Endodermal cell (in vitro differentiated cells): ENCODE results near the gene POGZ. TPM values are rescaled to one million over a fixed set of nuclear protein-coding genes. Genes with fewer than 3 reads are reported as not detected.
A peak's percentile ranks its signal among the peaks of the same experiment; 100 is the strongest.

Source experiments
- DNase-seq: peaks from one replicate; pipeline ENCODE4 v3.0.0-alpha.2; 2017
- H3K27ac ChIP-seq: 2 replicates; pipeline ENCODE4 v1.5.1; 2013; ENCODE audit warnings: mild to moderate bottlenecking, low read depth, low read length, moderate library complexity
- H3K27me3 ChIP-seq: 2 replicates; pipeline ENCODE4 v1.6.1; 2013; ENCODE audit warnings: mild to moderate bottlenecking, low read length, moderate library complexity; ENCODE audit not compliant: insufficient read depth, control insufficient read depth, poor library complexity, severe bottlenecking
- H3K36me3 ChIP-seq: 2 replicates; pipeline ENCODE4 v1.7.0; 2013; ENCODE audit warnings: mild to moderate bottlenecking, low read length, moderate library complexity; ENCODE audit not compliant: control insufficient read depth, insufficient read depth
- H3K4me1 ChIP-seq: one replicate; pipeline ENCODE4 v1.7.0; 2013; ENCODE audit warnings: low read length; ENCODE audit not compliant: control insufficient read depth, insufficient read depth
- H3K4me3 ChIP-seq: 2 replicates; pipeline ENCODE4 v1.5.1; 2013; ENCODE audit warnings: mild to moderate bottlenecking, low read length, moderate library complexity
- H3K9ac ChIP-seq: 2 replicates; pipeline ENCODE4 v1.6.1; 2013; ENCODE audit warnings: mild to moderate bottlenecking, low read length, moderate library complexity; ENCODE audit not compliant: poor library complexity, severe bottlenecking; ENCODE audit errors: extremely low read depth
- H3K9me3 ChIP-seq: 2 replicates; pipeline ENCODE4 v1.6.1; 2013; ENCODE audit warnings: mild to moderate bottlenecking, low read length, moderate library complexity; ENCODE audit not compliant: control insufficient read depth
- H3K27ac Mint-ChIP-seq: 2 replicates; pipeline ENCODE4 v1.8.0; 2020; ENCODE audit warnings: mixed read lengths
- H3K27me3 Mint-ChIP-seq: 2 replicates; pipeline ENCODE4 v1.8.0; 2021; ENCODE audit warnings: mild to moderate bottlenecking, mixed read lengths; ENCODE audit not compliant: insufficient read depth
- H3K36me3 Mint-ChIP-seq: 2 replicates; pipeline ENCODE4 v1.8.0; 2020; ENCODE audit warnings: low read depth, mixed read lengths
- H3K4me1 Mint-ChIP-seq: 2 replicates; pipeline ENCODE4 v1.8.0; 2020; ENCODE audit warnings: mixed read lengths
- H3K4me3 Mint-ChIP-seq: 2 replicates; pipeline ENCODE4 v1.8.0; 2020; ENCODE audit warnings: mild to moderate bottlenecking, moderate library complexity, mixed read lengths
- H3K9me3 Mint-ChIP-seq: 2 replicates; pipeline ENCODE4 v1.8.0; 2020; ENCODE audit warnings: mild to moderate bottlenecking, mixed read lengths
- CTCF ChIP-seq: fragments of 200-600 bp; sonication (generic); conservative IDR thresholded peaks from 2 replicates; pipeline ENCODE4 v1.5.0; 2021; ENCODE audit warnings: antibody characterized with exemption, mild to moderate bottlenecking
- WGBS, 2 experiments: methylation state at CpG; one replicate each; pipeline versions ENCODE4 v1.1.5 to v1.1.7; 2013; ENCODE audit warnings: missing lambda C conversion rate in 2 of 2, mixed read lengths in 1 of 2; ENCODE audit not compliant: insufficient coverage in 1 of 2, insufficient read length in 1 of 2; 5-methylcytosine and 5-hydroxymethylcytosine counted together
- total RNA-seq, 2 donors: library from RNA; stranded (reverse); fragmentation: NEBNext Ultra II Directional in 1 of 2; extraction: Animal tissue kit (Norgen Biotek cat#: 25700) in 1 of 2; gene quantifications; 2 replicates in 1 of 2; 3 replicates in 1 of 2; pipeline ENCODE4 v1.2.1, GENCODE V29; 2021

The POGZ gene
- total RNA-seq, 2 donors from 2014 or later = 138 to 165 TPM

GRCh38 chr1:151492120-151492519, 32.8 kb upstream of the POGZ start:
- Mint-ChIP-seq H3K4me1 (peaks cover 31% of the 10 kb centered on the region), H3K27ac (peak overlapping the region; percentile 96), H3K9me3 (no peaks in the 10 kb centered on the region), H3K4me3 (peak overlapping the region; percentile 8), H3K36me3 (no peaks in the 10 kb centered on the region), H3K27me3 (no peaks in the 10 kb centered on the region)
- no peaks in the 10 kb centered on the region for H3K27me3 ChIP-seq
- no peak for TF ChIP-seq CTCF
- H3K9me3 ChIP-seq = no peaks in the 10 kb centered on the region
- H3K36me3 ChIP-seq = no peaks in the 10 kb centered on the region
- H3K4me3 ChIP-seq = peak overlapping the region; percentile 12
- H3K27ac ChIP-seq = peak overlapping the region; percentile 72
- WGBS, 2 experiments = 52% methylated on average over 1 of the region's 1 CpG; no CpG with 5 or more reads in 1 of the 2 experiments
- DNase-seq = peak; percentile 59
- peak overlapping the region; percentile 71 for H3K9ac ChIP-seq
- peaks cover 14% of the 10 kb centered on the region for H3K4me1 ChIP-seq

GRCh38 chr1:151491641-151492040, 32.3 kb upstream of the POGZ start:
- DNase-seq = peak; percentile 63
- Mint-ChIP-seq H3K36me3 (no peaks in the 10 kb centered on the region), H3K4me1 (peaks cover 31% of the 10 kb centered on the region), H3K27me3 (no peaks in the 10 kb centered on the region), H3K27ac (peak overlapping the region; percentile 96), H3K9me3 (no peaks in the 10 kb centered on the region), H3K4me3 (peak overlapping the region; percentile 8)
- Histone ChIP-seq H3K27me3 (no peaks in the 10 kb centered on the region), H3K4me1 (peaks cover 14% of the 10 kb centered on the region), H3K4me3 (no peak overlapping the region), H3K27ac (peak overlapping the region; percentile 72), H3K36me3 (no peaks in the 10 kb centered on the region), H3K9ac (peak overlapping the region; percentile 71), H3K9me3 (no peaks in the 10 kb centered on the region)
- WGBS, 2 experiments = 81 to 82% methylated on average over 3 to 5 of the region's 5 CpGs
- no peak for TF ChIP-seq CTCF

DNA sequence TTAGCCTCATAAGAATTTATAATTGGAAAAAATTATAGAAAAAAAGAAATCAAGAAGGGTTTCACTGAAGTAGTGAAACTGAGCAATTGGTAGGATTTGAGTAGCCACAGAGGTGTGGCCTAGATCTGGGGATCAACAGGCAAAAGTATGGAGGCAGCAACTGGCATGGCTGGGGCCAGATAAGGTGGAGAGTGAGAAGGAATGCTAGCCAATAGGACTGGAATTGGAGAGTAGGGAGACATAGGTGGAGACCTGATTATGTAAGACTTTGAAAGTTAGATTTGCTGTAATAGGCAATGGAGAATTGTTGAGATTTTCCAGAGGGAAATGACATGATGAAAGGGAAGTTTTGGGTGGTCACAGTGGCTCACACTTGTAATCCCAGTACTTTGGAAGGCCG, 27.3 kb upstream of the POGZ start:
- Mint-ChIP-seq H3K36me3 (peaks cover 1% of the 10 kb centered on the region), H3K27ac (no peak overlapping the region), H3K4me1 (peaks cover 5% of the 10 kb centered on the region), H3K4me3 (no peak overlapping the region), H3K27me3 (no peaks in the 10 kb centered on the region), H3K9me3 (peaks cover 12% of the 10 kb centered on the region)
- 92% methylated on average over 1 of the region's 1 CpG; no CpG with 5 or more reads in 1 of the 2 experiments for WGBS, 2 experiments
- Histone ChIP-seq H3K27ac (no peak overlapping the region), H3K9ac (no peak overlapping the region), H3K4me1 (peaks cover 2% of the 10 kb centered on the region), H3K27me3 (no peaks in the 10 kb centered on the region), H3K36me3 (no peaks in the 10 kb centered on the region), H3K4me3 (no peak overlapping the region), H3K9me3 (peaks cover 10% of the 10 kb centered on the region)
- no peak for TF ChIP-seq CTCF
- no peak for DNase-seq
